ENCODE results near the gene ADAM12.
"Not testable (repeated sequence)": the region's sequence is repeated elsewhere in the genome, so short reads cannot be mapped to it uniquely, and the experiment has no call there.

ADAM12 gene

DNA sequence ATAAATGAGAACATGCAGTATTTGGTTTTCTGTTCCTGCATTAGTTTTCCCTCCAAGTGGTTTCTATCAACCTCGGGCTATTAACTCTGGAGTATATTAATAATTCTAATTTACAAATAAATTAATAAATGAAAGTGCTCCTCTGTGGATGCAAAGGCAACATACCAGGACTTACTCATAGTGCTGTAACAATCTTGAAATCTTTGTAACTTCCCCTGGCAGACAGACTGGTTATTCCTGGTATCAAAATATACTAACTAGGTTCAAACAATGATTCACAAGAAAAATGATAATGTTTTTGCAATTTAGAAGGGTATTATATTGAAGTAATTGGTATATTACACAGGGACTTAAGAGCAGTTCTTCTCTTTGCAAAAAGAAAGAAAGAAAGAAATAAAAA lies 314.7 kb downstream of the ADAM12 start:
- DNase-seq, result peak in 2 of 3 donors; percentile 57 to 59

DNA sequence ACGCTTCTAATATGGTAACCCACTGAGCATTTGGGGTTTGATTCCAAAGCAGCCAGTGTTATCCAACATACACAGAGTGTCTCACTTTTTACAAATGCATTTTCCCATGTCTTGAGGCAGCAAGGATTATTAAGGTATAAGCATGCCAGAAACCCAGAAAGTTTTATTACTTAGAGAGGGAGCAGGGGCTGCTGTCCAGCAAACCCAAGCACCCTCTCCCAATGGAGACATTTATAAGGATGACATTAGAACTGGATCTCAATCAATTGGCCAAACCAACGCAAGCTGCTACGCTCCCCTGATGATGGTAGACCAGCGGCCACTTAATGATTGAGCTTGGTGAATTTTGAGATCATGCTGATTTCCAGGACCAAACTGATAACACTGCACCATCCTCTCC lies 315.7 kb downstream of the ADAM12 start:
- no peak for DNase-seq

DNA sequence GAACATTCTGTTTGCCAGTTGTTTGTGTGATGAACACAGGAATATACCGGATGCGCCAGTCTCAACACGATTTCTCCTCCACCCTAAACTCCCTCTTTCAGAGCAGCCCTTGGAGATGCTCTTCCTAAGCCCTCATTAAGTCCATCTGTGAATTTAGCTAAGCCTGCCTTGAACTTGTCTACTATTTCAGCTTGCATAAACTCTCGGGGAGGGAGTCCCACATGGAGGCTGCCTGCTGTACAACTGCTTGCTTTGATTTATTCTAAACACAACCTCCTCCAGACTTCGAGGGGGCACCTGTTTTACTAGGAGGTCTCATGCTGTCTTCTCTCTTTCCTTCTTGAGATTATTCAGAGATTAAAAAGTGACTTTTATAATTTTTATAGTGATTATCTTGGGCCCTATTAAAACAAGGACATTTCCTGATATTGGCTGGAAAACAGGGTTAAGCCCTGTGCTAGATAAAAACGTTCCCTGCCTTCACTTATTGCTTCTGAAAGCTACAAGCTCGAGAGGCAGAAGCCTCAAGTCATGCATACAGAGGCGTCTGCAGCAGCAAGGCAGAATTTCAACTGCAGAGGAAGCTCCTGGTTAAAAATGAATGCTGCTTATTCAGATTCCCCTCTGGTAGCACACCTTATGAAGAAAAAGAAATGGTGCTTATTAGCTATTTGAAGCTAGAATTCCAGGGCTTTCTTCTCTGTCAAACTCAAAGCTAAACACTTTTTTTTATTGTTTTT lies 317.6 kb downstream of the ADAM12 start:
- DNase-seq, result no peak

DNA sequence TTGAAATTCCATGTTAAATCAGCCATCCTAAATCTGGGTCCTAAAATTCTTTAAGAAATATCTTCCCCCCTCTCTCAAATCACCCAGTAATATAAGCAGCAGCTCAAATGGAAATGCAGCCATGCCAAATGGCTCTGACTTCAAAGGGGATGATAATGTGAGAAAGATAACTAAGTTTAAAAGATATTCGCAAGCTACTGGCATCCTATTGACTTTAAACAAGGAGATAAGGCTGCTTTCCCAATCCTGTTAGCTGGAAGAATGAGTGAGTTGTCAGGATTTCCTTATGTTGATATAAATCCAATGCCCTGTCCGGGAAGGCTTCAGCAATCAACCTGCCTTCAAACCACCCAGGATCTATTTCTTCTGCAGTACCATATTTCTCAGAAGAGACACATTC lies 320.0 kb downstream of the ADAM12 start:
- no peak for DNase-seq

DNA sequence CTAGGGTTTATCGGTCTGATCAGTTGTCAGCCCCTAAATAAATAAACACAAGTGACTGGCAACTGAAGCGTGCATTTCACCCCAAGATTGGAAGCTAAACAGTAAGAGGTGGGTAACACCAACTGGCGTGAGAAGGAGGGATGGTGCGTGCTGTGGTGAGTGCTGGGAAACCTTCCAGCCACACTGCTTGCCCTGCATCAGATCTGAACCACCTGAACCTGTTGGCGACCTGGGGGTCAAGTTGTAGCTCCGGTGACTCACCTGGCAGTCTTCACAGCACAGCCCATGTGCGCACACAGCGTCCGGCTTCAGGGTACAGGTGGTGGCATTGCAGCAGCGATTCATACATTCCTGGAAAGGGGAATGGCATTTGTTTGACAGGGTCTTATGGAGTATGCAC lies 321.8 kb downstream of the ADAM12 start:
- DNase-seq, result no peak

- no peak for DNase-seq
These were observed 322.4 kb downstream of the ADAM12 start for GRCh38 chr10:126065751-126066377.

DNA sequence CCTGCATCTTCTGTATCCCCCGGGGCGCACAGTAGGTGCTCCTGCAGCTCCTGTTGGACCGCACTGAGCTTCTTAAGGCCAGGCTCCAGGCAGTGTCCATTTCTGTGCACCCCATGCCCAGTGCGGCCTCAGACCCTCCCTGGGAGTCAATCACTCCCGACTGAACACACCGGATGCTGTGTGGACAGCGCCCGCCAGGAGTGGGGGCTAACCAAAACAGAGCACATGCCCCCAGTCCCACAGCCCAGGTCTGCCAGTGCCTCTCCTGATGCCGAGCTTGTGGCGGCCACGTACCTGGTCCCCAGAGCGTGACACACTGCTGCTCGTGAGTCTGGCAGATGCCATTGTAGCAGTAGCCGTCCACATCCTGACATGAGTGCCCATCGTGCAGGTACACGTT lies 323.8 kb downstream of the ADAM12 start:
- no peak for DNase-seq

GRCh38 chr10:126063353-126063791 lies 324.9 kb downstream of the ADAM12 start:
- DNase-seq, result peak in 2 of 3 donors; percentile 34 to 41

- peak; percentile 93 to 97 (median 97) for DNase-seq
These were observed 325.9 kb downstream of the ADAM12 start for GRCh38 chr10:126062131-126063032.

DNA sequence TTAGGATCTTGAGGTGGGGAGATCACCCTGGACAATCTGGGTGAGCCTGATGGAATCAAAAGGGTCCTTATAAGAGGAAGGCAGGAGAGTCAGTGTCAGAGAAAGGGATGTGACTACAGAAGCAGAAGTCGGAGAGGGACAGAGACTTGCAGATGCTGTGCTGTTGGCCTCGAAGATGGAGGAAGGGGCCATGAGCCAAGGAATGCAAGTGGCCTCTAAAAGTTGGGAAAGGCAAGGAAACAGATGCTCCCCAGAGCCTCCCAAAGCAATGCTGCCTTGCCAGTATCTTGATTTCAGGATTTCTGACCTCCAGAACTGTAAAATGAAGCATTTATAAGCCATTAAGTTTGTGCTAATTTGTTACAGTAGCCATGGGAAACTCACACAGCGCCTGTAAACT lies 326.8 kb downstream of the ADAM12 start:
- DNase-seq, result no peak

GRCh38 chr10:126060261-126060931 lies 327.9 kb downstream of the ADAM12 start:
- peak in 2 of 3 donors; percentile 44 to 45 for DNase-seq

GRCh38 chr10:126059076-126059826 lies 329.0 kb downstream of the ADAM12 start:
- DNase-seq, result peak; percentile 60 to 85 (median 82)

GRCh38 chr10:126058507-126058906 lies 329.8 kb downstream of the ADAM12 start:
- no peak for DNase-seq

DNA sequence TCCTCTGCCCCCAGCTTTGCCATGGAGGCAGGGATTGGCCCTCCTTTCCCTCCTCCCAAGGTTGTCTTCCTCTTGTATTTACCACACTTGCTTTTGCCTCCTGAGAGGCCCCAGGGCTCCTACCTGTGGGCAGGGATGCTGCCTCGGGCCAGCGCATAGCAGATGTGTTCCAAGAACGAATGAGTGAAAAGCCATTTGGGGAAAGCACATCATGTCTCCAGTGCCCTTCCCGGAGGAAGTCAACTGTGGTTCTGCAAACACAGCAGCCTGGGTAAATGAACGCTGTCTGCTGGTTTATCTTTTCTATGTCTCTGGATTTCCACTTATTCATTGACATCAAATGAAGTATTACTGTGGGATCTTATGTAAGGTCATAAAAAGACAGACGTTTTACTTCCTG lies 330.2 kb downstream of the ADAM12 start:
- no peak for DNase-seq

DNA sequence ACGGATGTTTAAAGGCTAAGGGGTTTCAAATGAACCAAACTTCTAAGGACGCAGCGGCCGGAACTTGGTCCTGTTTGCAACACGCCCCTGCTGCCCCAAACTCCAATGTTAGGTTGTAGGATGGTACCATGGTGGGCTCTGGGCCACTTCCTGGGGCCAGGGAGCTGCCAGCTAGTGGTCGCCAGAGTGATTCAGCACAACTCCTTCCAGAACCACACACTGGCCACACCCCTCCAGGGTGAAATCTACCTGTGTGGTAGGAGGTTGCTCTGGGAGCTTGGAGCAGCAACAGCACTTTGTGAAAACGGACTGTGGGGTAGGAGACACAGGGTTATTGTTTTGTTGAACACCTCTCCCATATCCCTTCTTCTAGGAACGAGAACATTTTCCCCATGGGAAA lies 330.8 kb downstream of the ADAM12 start:
- DNase-seq, result no peak

DNA sequence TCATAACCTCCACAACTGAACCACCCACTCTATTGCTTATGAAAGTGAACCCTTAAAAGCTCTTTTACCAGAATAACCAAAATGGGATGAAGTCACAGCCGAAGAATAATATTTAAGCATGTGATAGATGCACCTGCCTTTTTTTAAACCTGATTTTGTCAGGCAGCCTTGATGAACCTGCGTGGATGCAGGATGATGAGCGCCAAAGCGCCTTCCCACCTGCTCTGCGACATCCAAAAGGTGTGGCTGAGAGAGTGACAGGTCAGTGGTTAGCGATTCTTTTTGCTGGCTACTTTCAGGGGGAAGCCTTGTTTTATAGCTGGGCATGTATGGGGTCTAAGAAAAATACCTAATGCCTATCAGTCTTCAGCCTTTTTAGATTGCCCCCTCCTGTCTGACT lies 334.1 kb downstream of the ADAM12 start:
- no peak for DNase-seq

DNA sequence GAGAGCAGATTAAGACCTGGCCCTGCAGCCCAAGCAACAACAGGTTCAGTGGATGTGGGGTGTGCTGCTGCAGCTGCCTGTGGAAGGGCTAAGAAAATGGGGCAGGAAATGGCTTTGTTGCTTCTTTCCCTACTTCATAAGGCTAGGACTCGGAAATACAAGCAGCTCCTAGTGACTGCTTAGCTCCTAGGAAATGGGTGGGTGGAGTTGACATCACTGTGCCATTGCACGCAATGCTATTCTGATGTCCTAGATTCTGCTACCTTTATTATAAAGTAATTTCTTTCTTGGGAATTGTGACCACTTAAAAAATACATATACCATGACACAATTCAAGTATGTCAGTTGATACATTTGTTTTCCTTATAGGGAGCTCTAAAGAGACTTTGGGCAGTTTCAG lies 336.1 kb downstream of the ADAM12 start:
- peak; percentile 50 to 57 (median 50) for DNase-seq

GRCh38 chr10:126049759-126050700 lies 338.2 kb downstream of the ADAM12 start:
- peak; percentile 78 to 82 (median 79) for DNase-seq

DNA sequence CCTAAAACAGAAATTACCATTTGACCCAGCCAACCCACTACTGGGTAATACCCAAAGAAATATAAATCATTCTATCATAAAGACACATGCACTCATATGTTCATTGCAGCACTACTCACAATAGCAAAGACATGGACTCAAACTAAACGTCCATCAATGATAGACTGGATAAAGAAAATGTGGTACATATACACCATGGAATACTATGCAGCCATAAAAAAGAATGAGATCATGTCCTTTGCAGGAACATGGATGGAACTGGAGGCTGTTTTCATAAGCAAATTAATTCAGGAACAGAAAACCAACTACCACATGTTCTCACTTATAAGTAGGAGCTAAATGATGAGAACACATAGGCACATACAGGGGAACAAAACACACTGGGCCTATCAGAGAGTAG lies 340.5 kb downstream of the ADAM12 start:
- DNase-seq, result not testable (repeated sequence)

GRCh38 chr10:126046831-126047230 lies 341.4 kb downstream of the ADAM12 start:
- DNase-seq, result no peak

- DNase-seq, result peak; percentile 45 to 56 (median 56)
These were observed 342.4 kb downstream of the ADAM12 start for GRCh38 chr10:126045861-126046260.
